Ramos (cell line): ENCODE results near the gene MT1E.
"Not testable (repeated sequence)": the region's sequence is repeated elsewhere in the genome, so short reads cannot be mapped to it uniquely, and the experiment has no call there.

Source experiments
- in situ Hi-C: fragments of 300-500 bp; cut with MboI; formaldehyde crosslinking; loops from one replicate; pipeline ENCODE4 v1.14.3; 2022; ENCODE audit warnings: low sequenced_read_pairs; ENCODE audit not compliant: unreplicated experiment

The MT1E gene

DNA sequence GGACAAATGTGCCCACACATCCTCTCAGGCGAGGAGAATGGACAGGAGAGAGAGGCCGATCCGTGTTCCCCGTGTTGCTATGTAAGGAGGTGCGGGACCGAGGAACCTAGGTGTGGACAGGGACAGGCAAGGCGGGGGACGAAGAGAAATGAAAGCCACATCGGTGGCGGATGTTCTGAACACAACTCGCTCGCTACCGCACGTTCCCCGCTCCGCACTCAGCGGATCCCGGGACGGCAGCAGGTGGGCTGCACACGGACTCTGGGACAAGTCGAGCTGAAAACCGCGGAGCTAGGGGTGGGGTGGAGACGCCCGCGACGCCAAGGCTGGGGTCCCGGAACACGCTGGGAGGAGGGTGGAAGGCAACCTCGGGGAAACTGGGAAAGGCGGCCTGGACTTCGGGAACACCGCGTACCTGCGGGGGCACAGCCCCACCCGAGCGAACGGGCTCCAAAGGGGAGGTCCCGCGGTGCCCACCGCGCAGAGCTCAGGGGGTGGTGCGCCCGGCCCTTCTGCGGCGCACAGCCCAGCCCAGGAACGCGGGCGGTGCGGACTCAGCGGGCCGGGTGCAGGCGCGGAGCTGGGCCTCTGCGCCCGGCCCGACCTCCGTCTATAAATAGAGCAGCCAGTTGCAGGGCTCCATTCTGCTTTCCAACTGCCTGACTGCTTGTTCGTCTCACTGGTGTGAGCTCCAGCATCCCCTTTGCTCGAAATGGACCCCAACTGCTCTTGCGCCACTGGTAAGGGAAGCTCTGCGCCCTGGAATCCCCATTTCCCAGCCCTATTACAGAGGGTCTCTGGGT, at the start of gene MT1E:
MT1E (plus strand) TSS at position 642 of the 803 bp plus-strand sequence; CDS start at position 713, 71 bp downstream.
- in situ Hi-C loops, result no loop called here

DNA sequence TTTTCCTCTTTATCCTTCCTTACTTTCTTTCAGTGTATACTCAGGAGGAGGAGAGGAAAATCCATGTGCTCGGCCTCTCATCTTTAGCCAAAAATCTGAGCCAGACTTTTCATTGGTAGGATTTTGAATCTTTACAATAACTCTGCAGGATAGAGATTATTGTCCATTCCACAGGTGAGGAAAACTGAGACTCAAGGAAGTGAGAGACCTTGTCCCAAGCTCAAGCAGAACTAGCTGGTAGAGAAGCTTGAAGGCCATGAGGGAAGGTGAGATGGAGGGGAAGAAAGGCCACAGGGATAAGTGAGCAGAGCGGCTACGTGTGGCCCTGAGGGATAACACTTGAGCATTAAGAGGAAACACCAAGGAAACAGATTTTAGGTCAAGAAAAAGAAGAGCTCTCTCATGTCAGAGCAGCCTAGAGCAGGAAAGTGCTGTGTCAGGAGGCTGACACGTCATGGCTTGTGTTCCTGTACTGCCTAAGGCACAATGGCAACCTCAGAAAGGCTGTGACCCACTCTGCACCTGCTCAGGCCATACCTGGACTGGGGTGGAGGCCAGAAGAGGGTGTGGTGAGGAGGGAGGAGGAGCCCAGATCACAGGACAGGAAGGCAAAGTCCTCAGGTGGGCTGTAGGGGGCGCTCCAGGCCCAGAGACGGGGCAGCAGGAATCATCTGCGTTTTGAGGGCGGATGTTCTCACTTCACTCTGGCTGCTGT, 48.8 kb upstream of the MT1E start:
- in situ Hi-C loops, result loop anchor here (10.0 kb wide), 1 partner anchor 128 kb away; no protein-coding TSS in a partner anchor

DNA sequence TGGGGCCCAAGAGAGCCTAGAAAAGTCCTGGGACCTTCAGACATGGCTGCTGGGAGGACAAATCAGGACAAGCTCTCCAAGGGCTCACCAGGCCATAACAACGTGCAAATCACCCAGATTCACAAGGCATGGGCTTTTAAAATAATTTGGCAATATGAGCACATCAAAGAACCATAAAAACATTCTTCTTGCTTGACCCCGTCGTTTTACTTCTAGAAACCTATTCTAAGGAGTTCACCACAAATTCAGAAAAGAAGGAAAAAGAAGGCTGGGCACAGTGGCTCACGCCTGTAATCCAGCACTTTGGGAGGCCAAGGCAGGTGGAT, 48.3 kb upstream of the MT1E start:
- in situ Hi-C loops, result loop anchor here (10.0 kb wide), 1 partner anchor 128 kb away; no protein-coding TSS in a partner anchor

DNA sequence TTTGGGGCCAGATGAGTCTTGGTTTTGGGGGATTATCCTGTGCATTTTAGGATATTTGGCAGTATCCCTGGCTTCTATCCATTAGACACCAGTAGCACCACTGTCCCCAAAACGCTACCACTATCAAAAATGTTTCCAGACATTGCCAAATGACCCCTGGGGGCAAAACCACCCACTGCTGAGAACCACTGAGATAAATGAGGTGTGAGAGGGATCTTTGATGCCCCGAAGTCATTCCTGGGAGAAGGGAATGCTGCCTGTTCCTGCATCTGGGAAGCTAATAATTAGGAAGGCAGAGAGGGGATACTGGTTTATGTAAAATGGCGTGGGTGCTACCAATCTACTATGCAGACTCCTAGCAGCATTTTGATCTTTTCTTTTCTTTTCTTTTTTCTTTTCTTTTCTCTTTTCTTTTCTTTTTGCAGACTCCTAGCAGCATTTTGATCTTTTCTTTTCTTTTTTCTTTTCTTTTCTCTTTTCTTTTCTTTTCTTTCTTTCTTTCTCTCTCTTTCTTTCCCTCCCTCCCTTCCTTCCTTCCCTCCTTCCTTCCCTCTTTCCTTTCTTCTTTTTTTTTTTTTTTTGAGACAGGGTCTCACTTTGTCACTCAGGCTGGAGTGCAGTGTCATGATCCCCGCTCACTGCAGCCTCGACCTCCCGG, 45.1 kb upstream of the MT1E start:
- in situ Hi-C loops, result no loop called here

GRCh38 chr16:56582911-56583310, 42.7 kb upstream of the MT1E start:
- in situ Hi-C loops, result not testable (repeated sequence)

GRCh38 chr16:56583351-56584168, 42.0 kb upstream of the MT1E start:
- in situ Hi-C loops, result no loop called here

DNA sequence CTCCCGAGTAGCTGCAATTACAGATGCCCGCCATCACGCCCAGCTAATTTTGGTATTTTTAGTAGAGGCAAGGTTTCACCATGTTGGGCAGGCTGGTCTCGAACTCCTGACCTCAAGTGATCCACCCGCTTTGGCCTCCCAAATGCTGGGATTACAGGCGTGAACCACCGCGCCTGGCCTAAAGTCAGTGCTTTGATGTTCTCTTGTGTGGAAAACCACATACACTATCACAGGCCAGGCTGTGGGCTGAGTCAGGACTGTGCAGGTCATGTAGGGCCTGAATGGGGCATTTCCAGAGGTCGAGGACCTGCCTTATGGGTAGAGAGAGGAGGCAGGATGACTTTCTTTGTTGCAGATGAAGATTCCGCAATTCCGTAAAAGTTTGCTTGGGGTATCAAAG, 41.3 kb upstream of the MT1E start:
- in situ Hi-C loops, result no loop called here

GRCh38 chr16:56588781-56589140, 36.8 kb upstream of the MT1E start:
- in situ Hi-C loops, result no loop called here

DNA sequence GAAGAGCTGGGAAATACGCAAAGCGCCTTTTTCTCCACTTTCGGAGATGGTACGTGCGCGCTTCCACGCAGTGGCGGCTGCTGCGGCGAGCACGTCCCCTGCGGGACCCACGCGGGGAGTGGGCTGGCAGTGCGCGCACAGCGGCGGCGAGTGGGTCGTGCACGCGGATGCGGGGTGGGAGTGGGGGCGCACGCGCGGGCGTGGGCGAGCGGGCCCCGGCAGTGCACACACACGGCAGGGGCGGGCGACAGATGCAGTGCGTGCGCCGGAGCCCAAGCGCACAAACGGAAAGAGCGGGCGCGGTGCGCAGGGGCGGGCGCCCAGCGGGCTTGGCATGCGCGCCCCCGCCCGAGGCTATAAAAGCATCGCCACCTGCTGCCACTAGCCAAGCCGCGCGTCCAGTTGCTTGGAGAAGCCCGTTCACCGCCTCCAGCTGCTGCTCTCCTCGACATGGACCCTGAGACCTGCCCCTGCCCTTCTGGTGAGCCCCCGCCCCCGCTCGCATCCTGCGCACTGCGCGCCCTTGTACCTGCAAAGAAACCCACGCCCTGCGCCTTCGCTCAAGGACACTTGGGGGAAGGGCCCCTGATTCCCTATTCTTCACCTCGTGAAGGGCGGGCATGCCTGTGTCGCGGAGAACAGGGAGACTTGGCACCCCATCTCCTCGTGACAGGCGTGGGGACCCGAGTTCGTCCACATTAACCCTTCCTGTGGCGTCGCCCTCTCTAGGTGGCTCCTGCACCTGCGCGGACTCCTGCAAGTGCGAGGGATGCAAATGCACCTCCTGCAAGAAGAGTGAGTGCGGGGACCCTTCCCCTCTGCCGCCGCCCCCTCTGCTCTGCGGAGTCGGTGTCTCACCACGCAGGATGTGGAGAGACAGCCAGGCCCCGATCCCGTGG, 36.2 kb upstream of the MT1E start, which contains the start of gene MT3:
MT3 (plus strand) TSS at position 388 of the 899 bp plus-strand sequence; CDS start at position 451, 63 bp downstream.
- in situ Hi-C loops, result no loop called here

GRCh38 chr16:56591377-56592060, 34.1 kb upstream of the MT1E start:
- in situ Hi-C loops, result no loop called here

GRCh38 chr16:56593573-56594291, 31.8 kb upstream of the MT1E start:
- in situ Hi-C loops, result no loop called here

GRCh38 chr16:56594292-56594619, 31.3 kb upstream of the MT1E start:
- in situ Hi-C loops, result no loop called here

DNA sequence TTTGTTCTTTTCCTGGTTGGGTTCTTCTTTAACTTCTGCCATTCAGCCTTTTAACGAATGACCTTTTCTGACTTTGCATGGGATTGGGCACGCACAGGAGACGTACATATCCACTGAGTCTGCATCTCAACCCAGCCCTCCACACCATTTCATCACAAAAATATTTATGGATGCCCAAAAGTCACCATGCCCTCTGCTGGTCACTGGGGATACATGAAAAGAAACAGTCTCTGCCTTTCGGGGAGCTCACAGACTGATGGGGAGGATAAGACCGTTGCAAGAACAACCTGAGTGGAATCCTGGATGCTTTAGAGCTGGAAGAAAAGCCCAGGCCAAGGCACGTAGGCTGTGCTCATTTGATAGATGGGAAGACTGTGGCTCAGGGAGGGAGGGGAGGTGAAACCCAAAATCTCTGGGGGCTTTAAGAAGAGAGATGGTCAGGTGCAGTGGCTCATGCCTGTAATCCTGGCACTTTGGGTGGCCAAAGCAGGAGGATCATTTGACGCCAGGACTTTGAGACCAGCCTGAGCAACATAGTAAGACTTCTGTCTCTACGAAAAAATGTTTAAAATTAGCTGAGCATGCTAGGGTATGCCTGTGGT, 25.1 kb upstream of the MT1E start:
- in situ Hi-C loops, result no loop called here

- in situ Hi-C loops, result no loop called here
These were observed 24.3 kb upstream of the MT1E start for GRCh38 chr16:56601325-56601724.

GRCh38 chr16:56603589-56603988, 22.0 kb upstream of the MT1E start:
- in situ Hi-C loops, result no loop called here

DNA sequence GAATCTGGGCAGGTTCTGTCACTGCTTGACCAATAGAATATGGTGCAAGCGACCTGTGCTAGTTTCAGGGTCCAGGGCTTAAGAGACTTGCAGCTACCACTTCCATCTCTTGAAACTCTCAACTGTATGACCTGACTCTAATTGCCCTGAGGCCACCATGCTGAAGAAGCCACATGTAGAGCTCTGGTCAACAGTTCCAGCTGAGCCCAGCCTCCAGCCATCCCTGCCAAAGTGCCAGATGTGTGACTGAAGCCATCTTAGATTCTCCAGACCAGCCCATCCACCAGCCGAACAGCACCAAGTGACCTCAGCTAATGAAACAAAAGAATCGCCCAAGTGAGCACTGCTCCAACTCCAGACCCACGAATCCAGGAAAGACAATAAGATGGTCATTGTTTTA, 20.6 kb upstream of the MT1E start:
- in situ Hi-C loops, result no loop called here

- in situ Hi-C loops, result no loop called here
These were observed 20.1 kb upstream of the MT1E start for GRCh38 chr16:56605475-56605874.

GRCh38 chr16:56606071-56606475, 19.5 kb upstream of the MT1E start:
- in situ Hi-C loops, result no loop called here
